Measurements from ENCODE around the gene C1QTNF5. TPM values are rescaled to one million over a fixed set of nuclear protein-coding genes. Genes with fewer than 3 reads are reported as not detected.

C1QTNF5 gene
- total and polyA plus RNA-seq, 2 of the 8 experiments (the other 6 are each of a cell fraction or from before 2014, with no cell fraction given) = 2.2 to 2.7 TPM

- DNase-seq (ENCODE audit: low read depth in 1 of 2, low spot score in 2 of 2) (no peak), FAIRE-seq (no peak)
- H2BK12ac ChIP-seq (ENCODE audit: low read depth, low read length) = no peak overlapping the region
- CTCF ChIA-PET (ENCODE audit: partially characterized antibody) = interaction anchor here (1.0 to 20.0 kb wide), 5 partner anchors 10 to 129 kb away, joined by 4 to 463 read pairs (median 22); partner anchors contain the start of genes MCAM and USP2
- peaks cover 6 to 25% (median 16%) of the 10 kb centered on the region in 4 experiments for H3K27me3 ChIP-seq (replicated peaks in 1 of 4; ENCODE audit: control insufficient read depth in 3 of 4, extremely low read depth in 1 of 4, insufficient read depth in 3 of 4, low read length in 3 of 4)
- no peak overlapping the region for H3K56ac ChIP-seq (replicated peaks; ENCODE audit: insufficient read length, low read depth, low read length)
- TF ChIP-seq CTBP2 (IDR thresholded peaks at IDR 0.05; ENCODE audit: borderline replicate concordance, insufficient read depth, insufficient read length, low read length) = no peak
- TF ChIP-seq SP2 (IDR thresholded peaks at IDR 0.05; ENCODE audit: low read length) = no peak
- no peak for TF ChIP-seq BACH1 (IDR thresholded peaks at IDR 0.05; ENCODE audit: low read length)
- peaks cover 0 to 11% (median 8%) of the 10 kb centered on the region in 4 experiments; a peak in 5 of 7 replicates for H3K4me1 ChIP-seq (replicated peaks in 1 of 4; ENCODE audit: control insufficient read depth in 3 of 4, insufficient read depth in 4 of 4, low read length in 3 of 4)
- H3K4ac ChIP-seq (replicated peaks; ENCODE audit: insufficient read length, low read depth, low read length) = no peak overlapping the region
- H3K9ac ChIP-seq (replicated peaks in 1 of 4; ENCODE audit: extremely low read depth in 1 of 4, low read depth in 3 of 4, low read length in 3 of 4) = no peak overlapping the region
- WGBS, 2 experiments (ENCODE audit: extremely low coverage in 1 of 2, insufficient coverage in 1 of 2, insufficient read length in 1 of 2, insufficient replicate concordance in 2 of 2, low coverage in 1 of 2, low lambda C conversion rate in 2 of 2, missing lambda C conversion rate in 1 of 2) = 71% methylated on average over 8 of the region's 12 CpGs; no CpG with 5 or more reads in 1 of the 2 experiments
- no peak overlapping the region for H3K18ac ChIP-seq (ENCODE audit: extremely low read depth, low read length)
- no peak overlapping the region for H3K4me2 ChIP-seq (ENCODE audit: insufficient read depth in 1 of 2, low read depth in 2 of 2, low read length in 2 of 2)
- H4K8ac ChIP-seq (ENCODE audit: extremely low read depth, insufficient read depth, low read length) = peak overlapping the region; percentile 57; the same call in 1 of the 2 replicates
- H4K5ac ChIP-seq (ENCODE audit: insufficient read length, low read depth, low read length) = no peak overlapping the region
- no peaks in the 10 kb centered on the region for H3K9me3 ChIP-seq (ENCODE audit: insufficient read depth in 2 of 2, low read depth in 1 of 2, low read length in 1 of 2)
- POLR2A ChIA-PET (ENCODE audit: partially characterized antibody) = interaction anchor here (1.1 kb wide), 1 partner anchor 36 kb away, joined by 3 read pairs; the partner anchor contains the start of gene USP2
- no peaks in the 10 kb centered on the region; the same call in 1 of the 2 replicates for H3K79me1 ChIP-seq (ENCODE audit: low read depth, low read length)
- H4K20me1 ChIP-seq (replicated peaks in 1 of 2; ENCODE audit: control insufficient read depth in 1 of 2, insufficient read depth in 2 of 2, low read length in 2 of 2) = peaks cover 0 to 4% of the 10 kb centered on the region in 2 experiments
- no peaks in the 10 kb centered on the region for H3K79me2 ChIP-seq (ENCODE audit: control insufficient read depth in 1 of 2, insufficient read depth in 2 of 2, low read length in 2 of 2)
- no peak overlapping the region for H4K91ac ChIP-seq (replicated peaks; ENCODE audit: insufficient read length, low read length)
- no peak overlapping the region for H2BK5ac ChIP-seq (ENCODE audit: low read depth, low read length)
- no peak overlapping the region for H2BK15ac ChIP-seq (ENCODE audit: low read length)
- H2BK120ac ChIP-seq (replicated peaks; ENCODE audit: low read depth, low read length) = no peak overlapping the region
- H3K14ac ChIP-seq (ENCODE audit: insufficient read length) = no peak overlapping the region
- H2AK5ac ChIP-seq (ENCODE audit: low read depth, low read length) = no peak overlapping the region
- H3K36me3 ChIP-seq (ENCODE audit: control insufficient read depth in 2 of 4, insufficient read depth in 4 of 4, low read length in 3 of 4) = no peaks in the 10 kb centered on the region
- H2AFZ ChIP-seq (ENCODE audit: low read length) = no peak overlapping the region
- H3K23me2 ChIP-seq (ENCODE audit: low read depth, low read length) = peaks cover 5% of the 10 kb centered on the region; the same call in 1 of the 2 replicates
- no peak overlapping the region for H3K4me3 ChIP-seq (ENCODE audit: extremely low read depth in 1 of 4, insufficient read depth in 2 of 4, low read depth in 3 of 4, low read length in 4 of 4)
- no peak overlapping the region for H2BK20ac ChIP-seq (ENCODE audit: low read length)
- no peak overlapping the region for H3K23ac ChIP-seq (ENCODE audit: insufficient read length)
- no peak overlapping the region for H3K27ac ChIP-seq (ENCODE audit: low read depth, low read length)
These were observed 5.0 kb upstream of the C1QTNF5 start for GRCh38 chr11:119345685-119346084.

Measured in H1 (cell line).